ENCODE data around the gene LILRB5. TPM values are rescaled to one million over a fixed set of nuclear protein-coding genes. Genes with fewer than 3 reads are reported as not detected.

Gene LILRB5
- total and polyA plus RNA-seq, 9 of the 15 experiments (the other 6 are each of a cell fraction or from before 2014, with no cell fraction given) = not detected

GRCh38 chr19:54207983-54208783, 48.9 kb downstream of the LILRB5 start (continued):
- TF ChIP-seq PYGO2 (tag; IDR thresholded peaks at IDR 0.05) (peak; percentile 81), GTF2F1 (IDR thresholded peaks at IDR 0.05; ENCODE audit: low read depth, low read length) (no peak; the same call in 1 of the 2 replicates), USF1 (CRISPR knock-in tag; IDR thresholded peaks at IDR 0.05) (peak; percentile 93), ZNF609 (CRISPR knock-in tag; IDR thresholded peaks at IDR 0.05; ENCODE audit: borderline replicate concordance) (peak; percentile 93), ZNF444 (CRISPR knock-in tag; IDR thresholded peaks at IDR 0.05) (0 out of 2 replicates have a peak, but pooled peaks have one; percentile 24), SETDB1 (IDR thresholded peaks at IDR 0.05; ENCODE audit: low read length) (no peak), TAF1 (IDR thresholded peaks at IDR 0.05; ENCODE audit: control insufficient read depth, extremely low read depth, insufficient read depth, low read length, severe bottlenecking) (no peak), RB1 (IDR thresholded peaks at IDR 0.05; ENCODE audit: low read depth) (0 out of 2 replicates have a peak, but pooled peaks have one; percentile 5), SRF (CRISPR knock-in tag; IDR thresholded peaks at IDR 0.05) (no peak), RERE (CRISPR knock-in tag; IDR thresholded peaks at IDR 0.05; ENCODE audit: borderline replicate concordance) (no peak), ZNF384 (IDR thresholded peaks at IDR 0.05; ENCODE audit: low read depth, low read length) (no peak), TFAP4 (CRISPR knock-in tag; IDR thresholded peaks at IDR 0.05; ENCODE audit: borderline replicate concordance) (peak; percentile 94)
